Breast epithelium (tissue), 3 donors: Measurements from ENCODE around the gene ACLY.

Experiments used
- POLR2A ChIP-seq: fragments of 450-650 bp; IDR thresholded peaks from one replicate; pipeline ENCODE4 v1.6.1; 2016; ENCODE audit warnings: antibody characterized with exemption, mild to moderate bottlenecking, moderate library complexity
- POLR2AphosphoS5 ChIP-seq, 3 donors: sonication (generic); formaldehyde crosslinking; IDR thresholded peaks; one replicate each; pipeline ENCODE4 v1.6.1; 2017; ENCODE audit warnings: antibody characterized with exemption in 3 of 3
- TF ChIP-seq, protein P1 (sequence below), 3 donors: fragments of 450-650 bp; IDR thresholded peaks; one replicate each; pipeline ENCODE4 v1.5.1; 2016 to 2017; ENCODE audit warnings: antibody characterized with exemption in 3 of 3, mild to moderate bottlenecking in 3 of 3, moderate library complexity in 3 of 3

DNA sequence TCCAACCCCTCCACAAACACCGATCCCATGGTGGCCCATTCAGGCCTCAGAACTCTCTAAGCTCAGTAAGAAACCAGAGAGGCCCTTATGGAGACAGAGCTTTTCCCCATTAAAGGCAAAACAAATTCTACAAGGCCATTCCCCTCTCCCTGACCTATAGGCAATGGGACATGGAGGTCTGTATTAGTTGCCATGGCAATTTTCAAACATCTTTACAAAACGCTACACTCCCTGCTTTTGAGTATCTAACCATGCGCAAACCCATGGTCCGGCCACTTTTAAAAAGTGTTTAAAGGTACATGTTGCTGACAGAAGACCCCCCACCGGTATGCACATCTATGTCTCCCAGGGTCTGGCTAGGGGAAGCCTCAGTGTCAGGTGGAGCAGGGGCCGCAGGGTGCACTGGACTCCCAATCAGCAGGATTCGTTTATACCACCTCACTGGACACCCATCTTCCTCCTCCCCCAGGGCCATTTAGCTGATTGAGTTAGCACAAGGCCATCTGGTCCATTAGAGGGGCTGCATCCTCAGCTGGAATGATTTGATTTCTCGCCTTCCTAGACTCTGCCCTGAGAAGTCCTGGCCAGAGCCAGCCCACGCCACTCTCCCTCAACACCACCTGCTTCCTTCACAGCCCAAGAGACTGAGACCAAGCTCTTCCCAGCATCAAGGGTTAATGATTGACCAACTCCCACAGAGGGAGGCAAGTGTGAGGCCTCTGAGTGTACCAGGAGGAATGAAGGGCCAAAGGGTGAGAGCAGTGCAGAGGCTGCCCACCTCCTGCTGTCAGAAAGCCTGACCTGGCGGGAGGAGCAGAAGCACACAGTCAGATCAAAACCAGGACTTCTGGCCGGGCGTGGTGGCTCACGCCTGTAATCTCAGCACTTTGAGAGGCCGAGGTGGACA is 10.9 kb downstream of the ACLY start:
- TF ChIP-seq, protein P1, sequence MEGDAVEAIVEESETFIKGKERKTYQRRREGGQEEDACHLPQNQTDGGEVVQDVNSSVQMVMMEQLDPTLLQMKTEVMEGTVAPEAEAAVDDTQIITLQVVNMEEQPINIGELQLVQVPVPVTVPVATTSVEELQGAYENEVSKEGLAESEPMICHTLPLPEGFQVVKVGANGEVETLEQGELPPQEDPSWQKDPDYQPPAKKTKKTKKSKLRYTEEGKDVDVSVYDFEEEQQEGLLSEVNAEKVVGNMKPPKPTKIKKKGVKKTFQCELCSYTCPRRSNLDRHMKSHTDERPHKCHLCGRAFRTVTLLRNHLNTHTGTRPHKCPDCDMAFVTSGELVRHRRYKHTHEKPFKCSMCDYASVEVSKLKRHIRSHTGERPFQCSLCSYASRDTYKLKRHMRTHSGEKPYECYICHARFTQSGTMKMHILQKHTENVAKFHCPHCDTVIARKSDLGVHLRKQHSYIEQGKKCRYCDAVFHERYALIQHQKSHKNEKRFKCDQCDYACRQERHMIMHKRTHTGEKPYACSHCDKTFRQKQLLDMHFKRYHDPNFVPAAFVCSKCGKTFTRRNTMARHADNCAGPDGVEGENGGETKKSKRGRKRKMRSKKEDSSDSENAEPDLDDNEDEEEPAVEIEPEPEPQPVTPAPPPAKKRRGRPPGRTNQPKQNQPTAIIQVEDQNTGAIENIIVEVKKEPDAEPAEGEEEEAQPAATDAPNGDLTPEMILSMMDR (IDR thresholded peaks at IDR 0.05): no peak
- TF ChIP-seq POLR2AphosphoS5 (IDR thresholded peaks at IDR 0.05) (no peak), POLR2A (no peak)
